ENCODE results near the gene THOC6. TPM values are rescaled to one million over a fixed set of nuclear protein-coding genes. Genes with fewer than 3 reads are reported as not detected.

Gene THOC6
- total RNA-seq, 2 donors from 2014 or later = 11.7 to 21.8 TPM

DNA sequence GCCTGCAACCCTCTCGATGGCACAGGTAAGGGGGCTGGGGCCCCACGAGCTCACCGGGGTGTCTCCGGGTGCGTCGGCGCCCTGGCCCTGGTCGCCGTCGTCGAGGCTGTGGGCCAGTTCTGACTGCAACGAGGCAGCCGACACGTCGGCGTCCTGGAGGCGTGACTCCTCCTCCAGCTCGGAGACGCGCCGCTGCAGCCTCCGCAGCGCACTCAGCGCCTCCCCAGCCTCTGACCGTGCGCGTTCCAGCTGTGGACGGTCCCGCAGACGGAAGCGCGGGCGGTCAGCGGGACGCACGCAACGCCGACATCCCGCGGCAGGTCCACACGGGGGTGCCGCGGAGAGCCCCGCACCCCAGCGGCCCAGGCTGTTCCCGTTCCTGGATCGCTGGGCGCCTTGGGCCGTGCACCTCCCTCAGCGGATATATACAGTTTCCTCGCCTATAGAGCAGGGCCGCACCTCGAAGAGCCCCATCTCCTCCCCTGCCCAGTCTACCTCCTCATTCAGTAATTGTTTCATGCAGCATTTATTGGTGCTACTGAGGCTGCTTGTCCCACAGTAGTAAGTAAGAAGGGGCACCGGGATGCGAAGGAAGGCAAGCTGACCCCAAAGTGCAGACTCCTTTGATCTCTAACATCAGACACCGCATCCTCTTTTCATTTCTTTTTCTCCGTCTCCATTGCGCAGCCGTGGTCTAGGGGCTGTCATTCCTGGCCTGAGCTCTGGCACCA, 5.8 kb downstream of the THOC6 start:
- TF ChIP-seq POLR2A (IDR thresholded peaks at IDR 0.05) = no peak
- TF ChIP-seq, protein P1, sequence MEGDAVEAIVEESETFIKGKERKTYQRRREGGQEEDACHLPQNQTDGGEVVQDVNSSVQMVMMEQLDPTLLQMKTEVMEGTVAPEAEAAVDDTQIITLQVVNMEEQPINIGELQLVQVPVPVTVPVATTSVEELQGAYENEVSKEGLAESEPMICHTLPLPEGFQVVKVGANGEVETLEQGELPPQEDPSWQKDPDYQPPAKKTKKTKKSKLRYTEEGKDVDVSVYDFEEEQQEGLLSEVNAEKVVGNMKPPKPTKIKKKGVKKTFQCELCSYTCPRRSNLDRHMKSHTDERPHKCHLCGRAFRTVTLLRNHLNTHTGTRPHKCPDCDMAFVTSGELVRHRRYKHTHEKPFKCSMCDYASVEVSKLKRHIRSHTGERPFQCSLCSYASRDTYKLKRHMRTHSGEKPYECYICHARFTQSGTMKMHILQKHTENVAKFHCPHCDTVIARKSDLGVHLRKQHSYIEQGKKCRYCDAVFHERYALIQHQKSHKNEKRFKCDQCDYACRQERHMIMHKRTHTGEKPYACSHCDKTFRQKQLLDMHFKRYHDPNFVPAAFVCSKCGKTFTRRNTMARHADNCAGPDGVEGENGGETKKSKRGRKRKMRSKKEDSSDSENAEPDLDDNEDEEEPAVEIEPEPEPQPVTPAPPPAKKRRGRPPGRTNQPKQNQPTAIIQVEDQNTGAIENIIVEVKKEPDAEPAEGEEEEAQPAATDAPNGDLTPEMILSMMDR (IDR thresholded peaks at IDR 0.05) = no peak
- Histone ChIP-seq H3K27ac (no peak overlapping the region), H3K27me3 (no peaks in the 10 kb centered on the region), H3K4me3 (no peak overlapping the region), H3K9me3 (no peaks in the 10 kb centered on the region), H3K4me1 (peaks cover 74% of the 10 kb centered on the region), H3K36me3 (replicated peaks in 1 of 2; ENCODE audit: insufficient read depth in 1 of 2, low read depth in 2 of 2) (peaks cover 0 to 9% of the 10 kb centered on the region in 2 donors)
- intact Hi-C loops (cut with DNase I) = no loop called here
- DNase-seq = peak in 1 of 4 donors; percentile 24
- ATAC-seq = no peak
- 64 to 84% methylated on average over 23 to 39 of the region's 59 CpGs for WGBS, 2 donors

DNA sequence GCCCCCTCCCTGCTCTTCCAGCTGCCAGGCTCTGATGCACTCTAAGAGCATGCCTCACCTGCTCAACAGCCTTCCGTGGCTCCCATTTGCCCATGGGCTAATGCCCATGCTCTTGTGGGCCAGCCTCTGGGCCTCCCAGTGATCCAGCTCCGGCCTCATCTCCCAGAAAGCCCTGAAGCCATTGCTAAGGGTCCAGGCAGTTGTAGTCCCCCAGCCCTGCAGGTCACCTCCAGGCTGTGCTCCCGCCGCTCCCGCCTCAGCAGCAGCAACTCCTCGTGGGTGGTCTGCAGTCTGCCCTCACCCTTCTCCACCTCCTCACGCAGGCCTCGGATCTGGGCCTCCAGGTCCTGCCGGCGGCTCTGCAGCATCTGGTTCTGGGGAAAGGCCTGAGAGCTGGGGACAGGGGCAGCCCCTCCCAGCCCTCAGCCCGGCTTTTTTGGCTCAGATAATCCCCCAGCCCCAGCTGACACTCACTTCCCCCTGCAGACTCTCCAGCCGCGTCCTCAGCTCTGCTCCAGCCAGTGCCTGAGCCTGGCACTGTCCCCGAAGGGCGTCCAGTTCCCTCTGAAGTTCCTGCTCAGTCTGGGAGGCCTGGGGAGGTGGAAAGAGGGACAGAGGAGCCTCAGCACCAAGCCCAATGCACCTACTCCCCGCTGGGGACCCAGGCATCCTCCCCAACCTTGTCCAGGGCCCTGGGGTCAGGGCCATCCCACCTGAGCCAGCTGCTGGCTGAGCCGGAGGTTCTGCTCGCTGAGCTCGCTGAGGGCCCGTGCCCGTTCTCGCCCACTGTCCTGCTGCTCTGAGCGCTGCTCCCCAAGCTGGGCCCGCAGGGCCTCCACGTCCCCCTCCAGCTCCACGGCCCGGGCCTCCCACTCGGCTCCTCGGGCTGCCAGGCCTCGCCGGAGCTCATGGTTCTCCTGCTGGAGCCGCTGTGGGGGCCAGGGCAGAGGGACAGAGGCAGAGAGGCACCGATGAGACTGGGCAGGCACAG, 6.7 kb downstream of the THOC6 start:
- WGBS, 2 donors = 85 to 86% methylated on average over 11 to 33 of the region's 33 CpGs

DNA sequence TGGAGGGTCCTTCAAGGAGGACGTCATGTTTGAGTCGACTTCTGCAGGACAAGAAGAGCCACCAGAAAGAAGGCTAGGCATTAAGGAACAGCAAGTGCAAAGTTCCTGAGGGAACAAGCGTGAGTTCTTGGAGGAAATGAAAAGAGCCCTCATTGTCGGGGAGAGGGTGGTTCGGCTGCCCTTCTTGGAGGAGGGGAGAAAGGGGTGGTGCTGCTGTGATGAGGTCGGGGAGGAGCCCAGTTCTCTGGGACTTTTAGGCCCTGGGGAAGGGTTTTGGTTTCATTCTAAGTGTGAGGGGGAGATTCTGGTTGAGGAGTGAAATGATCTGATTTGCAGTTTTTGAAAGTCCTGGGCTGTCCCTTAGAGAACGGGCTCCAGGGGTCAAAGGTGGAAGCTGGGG, 8.8 kb downstream of the THOC6 start:
- peaks cover 77% of the 10 kb centered on the region for H3K4me1 ChIP-seq
- peaks cover 0 to 6% of the 10 kb centered on the region in 2 donors for H3K36me3 ChIP-seq (replicated peaks in 1 of 2; ENCODE audit: insufficient read depth in 1 of 2, low read depth in 2 of 2)
- no peak for ATAC-seq
- no peak overlapping the region for H3K27ac ChIP-seq
- WGBS, 2 donors = 64 to 76% methylated on average over 7 of the region's 7 CpGs
- DNase-seq = no peak
- no peaks in the 10 kb centered on the region for H3K9me3 ChIP-seq
- H3K4me3 ChIP-seq = no peak overlapping the region
- no peaks in the 10 kb centered on the region for H3K27me3 ChIP-seq
- TF ChIP-seq, protein P1 (IDR thresholded peaks at IDR 0.05) = no peak
- intact Hi-C loops (cut with DNase I) = no loop called here

More for the DNA sequence above, 6.7 kb downstream of the THOC6 start:
- DNase-seq (no peak), ATAC-seq (no peak)
- Histone ChIP-seq H3K27me3 (no peaks in the 10 kb centered on the region), H3K4me1 (peaks cover 70% of the 10 kb centered on the region), H3K9me3 (no peaks in the 10 kb centered on the region), H3K27ac (peak overlapping the region in 1 of 4 donors; percentile 56), H3K4me3 (no peak overlapping the region), H3K36me3 (replicated peaks in 1 of 2; ENCODE audit: insufficient read depth in 1 of 2, low read depth in 2 of 2) (peaks cover 0 to 9% of the 10 kb centered on the region in 2 donors)
- intact Hi-C loops (cut with DNase I) = no loop called here
- no peak for TF ChIP-seq POLR2A (IDR thresholded peaks at IDR 0.05)
- TF ChIP-seq, protein P1 (IDR thresholded peaks at IDR 0.05) = no peak

DNA sequence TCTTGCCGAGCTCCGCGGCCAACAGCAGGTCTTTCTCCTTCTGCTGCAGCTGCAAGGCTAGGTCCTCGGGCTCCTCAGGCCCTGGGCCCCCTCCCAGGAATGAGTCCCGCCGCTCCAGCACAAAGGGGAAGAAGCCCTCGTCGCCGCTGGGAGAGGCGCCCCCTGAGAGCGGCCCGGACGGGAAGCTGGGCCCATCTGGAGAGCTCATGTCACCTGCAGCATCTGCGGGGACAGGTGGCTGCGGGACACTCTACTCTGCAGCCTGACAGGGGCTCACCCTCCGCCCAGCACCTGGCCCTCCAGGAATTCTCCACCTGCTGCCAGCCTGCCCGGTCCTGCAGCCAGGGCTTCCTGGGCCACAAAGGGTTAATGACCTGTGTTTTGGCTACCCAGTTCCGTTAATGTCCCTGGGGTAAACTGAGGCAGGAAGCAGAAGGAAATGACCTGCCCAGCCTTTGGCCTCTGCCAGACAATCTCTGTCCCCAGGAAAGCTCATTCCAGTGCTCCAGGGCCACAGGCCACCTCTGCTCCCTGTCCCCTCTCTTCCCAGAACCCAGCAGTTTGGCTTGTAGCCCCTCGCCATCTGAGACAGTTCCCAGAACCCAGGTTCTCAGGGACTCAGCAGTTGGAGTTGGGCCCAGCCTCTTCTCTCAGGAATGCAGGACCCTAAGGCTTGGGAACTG, 11.6 kb downstream of the THOC6 start:
- H3K4me3 ChIP-seq = peak overlapping the region; percentile 52 to 92
- no peaks in the 10 kb centered on the region for H3K9me3 ChIP-seq
- intact Hi-C loops (cut with DNase I) = no loop called here
- H3K27ac ChIP-seq = peak overlapping the region; percentile 95
- peak; percentile 87 to 94 (median 91) for DNase-seq
- TF ChIP-seq, protein P1 (IDR thresholded peaks at IDR 0.05) = no peak
- TF ChIP-seq POLR2A (IDR thresholded peaks at IDR 0.05) = peak in 1 of 3 donors; percentile 42
- no peaks in the 10 kb centered on the region for H3K27me3 ChIP-seq
- no peaks in the 10 kb centered on the region for H3K36me3 ChIP-seq (replicated peaks in 1 of 2; ENCODE audit: insufficient read depth in 1 of 2, low read depth in 2 of 2)
- peak; percentile 62 for ATAC-seq
- peaks cover 72% of the 10 kb centered on the region for H3K4me1 ChIP-seq
- 11 to 12% methylated on average over 5 to 19 of the region's 19 CpGs for WGBS, 2 donors

Data from body of pancreas (tissue), 4 donors.